ENCODE results near the gene CCDC78. TPM values are rescaled to one million over a fixed set of nuclear protein-coding genes. Genes with fewer than 3 reads are reported as not detected.

Gene CCDC78
- total RNA-seq, 2 experiments from 2014 or later = 2.5 to 2.9 TPM

- Mint-ChIP-seq H3K36me3 (peaks cover 9% of the 10 kb centered on the region), H3K9me3 (ENCODE audit: low read depth) (no peaks in the 10 kb centered on the region), H3K4me1 (peaks cover 34% of the 10 kb centered on the region), H3K27ac (peak overlapping the region; percentile 57), H3K4me3 (peak overlapping the region; percentile 74), H3K27me3 (no peaks in the 10 kb centered on the region)
- CTCF ChIA-PET = interaction anchor here (0.6 to 5.1 kb wide), 18 partner anchors 9 to 92 kb away, joined by 3 to 22 read pairs (median 4); partner anchors contain the start of genes ANTKMT, CCDC78, CHTF18 and HAGHL
- ATAC-seq = peak; percentile 8
- DNase-seq = peak; percentile 51
These were observed 14.2 kb upstream of the CCDC78 start for GRCh38 chr16:740459-740763.

DNA sequence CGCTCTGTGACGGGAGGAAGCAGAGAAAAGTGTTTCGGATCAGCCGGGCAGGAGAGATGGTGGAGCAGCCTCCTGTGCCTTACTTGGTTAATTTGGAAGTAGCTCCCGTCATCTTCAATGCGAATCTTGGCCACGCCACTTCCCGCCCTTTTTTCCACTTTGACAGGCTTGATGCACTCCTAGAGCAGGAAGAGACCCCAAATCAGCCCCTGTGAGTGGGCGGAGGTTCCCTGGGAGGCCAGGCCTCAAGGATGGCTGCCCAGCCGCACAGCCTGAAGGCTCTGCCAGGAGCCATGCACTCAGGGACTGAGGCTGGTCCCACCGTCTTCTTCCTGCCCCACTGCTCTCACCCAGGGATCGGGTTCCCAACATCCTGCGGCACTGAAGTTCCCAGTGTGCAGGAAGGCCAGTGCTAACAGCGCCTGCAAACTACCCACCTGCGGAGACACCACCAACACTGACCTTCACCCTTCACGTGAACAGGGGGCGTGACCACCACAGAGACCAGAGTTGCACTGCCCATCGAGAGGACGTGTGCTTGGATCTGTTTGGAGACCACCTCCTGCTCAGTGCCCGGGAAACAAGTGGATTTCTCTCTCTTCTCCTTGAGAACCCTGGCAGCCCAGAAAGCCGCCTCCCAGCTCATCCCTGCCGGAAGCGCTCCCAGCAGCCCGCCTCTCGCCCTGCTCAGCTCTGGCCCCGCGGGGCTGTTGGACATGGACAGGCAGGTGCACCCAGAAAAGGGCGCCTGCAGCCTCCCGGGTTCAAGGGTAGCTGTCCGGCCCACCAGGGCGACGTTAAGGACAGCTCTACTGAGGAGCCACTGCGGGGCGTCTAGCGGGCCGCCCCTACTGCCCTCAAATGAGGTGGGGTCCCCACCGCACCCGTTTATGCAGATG is 13.6 kb upstream of the CCDC78 start:
- no peaks in the 10 kb centered on the region for H3K27me3 Mint-ChIP-seq
- no peak for ATAC-seq
- no peaks in the 10 kb centered on the region for H3K9me3 Mint-ChIP-seq (ENCODE audit: low read depth)

GRCh38 chr16:736936-737481 is 10.8 kb upstream of the CCDC78 start:
- CTCF ChIA-PET = interaction anchor here (0.9 to 3.5 kb wide), 5 partner anchors 11 to 684 kb away, joined by 3 to 18 read pairs (median 13); partner anchors contain the start of genes ANTKMT, CCDC78 and HAGHL
- peaks cover 9% of the 10 kb centered on the region for H3K36me3 Mint-ChIP-seq
- peaks cover 45% of the 10 kb centered on the region for H3K4me1 Mint-ChIP-seq
- H3K27me3 Mint-ChIP-seq = no peaks in the 10 kb centered on the region
- H3K9me3 Mint-ChIP-seq (ENCODE audit: low read depth) = no peaks in the 10 kb centered on the region
- no peak for ATAC-seq
- H3K27ac Mint-ChIP-seq = peak overlapping the region; percentile 77
- DNase-seq = no peak
- H3K4me3 Mint-ChIP-seq = no peak overlapping the region

More for the DNA sequence above, 13.6 kb upstream of the CCDC78 start:
- H3K27ac Mint-ChIP-seq = peak overlapping the region; percentile 57
- CTCF ChIA-PET = interaction anchor here (0.6 to 5.1 kb wide), 20 partner anchors 8 to 92 kb away, joined by 3 to 22 read pairs (median 4); partner anchors contain the start of genes ANTKMT, CCDC78, CHTF18 and HAGHL
- H3K4me3 Mint-ChIP-seq = peak overlapping the region; percentile 74
- DNase-seq = no peak
- H3K4me1 Mint-ChIP-seq = peaks cover 41% of the 10 kb centered on the region
- peaks cover 9% of the 10 kb centered on the region for H3K36me3 Mint-ChIP-seq

- H3K4me1 Mint-ChIP-seq = peaks cover 45% of the 10 kb centered on the region
- CTCF ChIA-PET = interaction anchor here (1.2 to 3.5 kb wide), 7 partner anchors 11 to 52 kb away, joined by 3 to 18 read pairs (median 5); partner anchors contain the start of genes ANTKMT, CCDC78, CHTF18 and HAGHL
- H3K27ac Mint-ChIP-seq = peak overlapping the region; percentile 77
- H3K36me3 Mint-ChIP-seq = peaks cover 9% of the 10 kb centered on the region
- no peaks in the 10 kb centered on the region for H3K27me3 Mint-ChIP-seq
- no peaks in the 10 kb centered on the region for H3K9me3 Mint-ChIP-seq (ENCODE audit: low read depth)
- ATAC-seq (peak; percentile 62), DNase-seq (peak; percentile 79)
- peak overlapping the region; percentile 22 for H3K4me3 Mint-ChIP-seq
These were observed 9.8 kb upstream of the CCDC78 start for GRCh38 chr16:735982-736453.

- Mint-ChIP-seq H3K27me3 (no peaks in the 10 kb centered on the region), H3K36me3 (peaks cover 9% of the 10 kb centered on the region), H3K4me1 (peaks cover 45% of the 10 kb centered on the region), H3K27ac (peak overlapping the region; percentile 77), H3K9me3 (ENCODE audit: low read depth) (no peaks in the 10 kb centered on the region), H3K4me3 (peak overlapping the region; percentile 22)
- CTCF ChIA-PET = interaction anchor here (1.2 to 3.5 kb wide), 7 partner anchors 10 to 53 kb away, joined by 3 to 18 read pairs (median 5); partner anchors contain the start of genes ANTKMT, CCDC78, CHTF18 and HAGHL
- DNase-seq (peak; percentile 40), ATAC-seq (no peak)
These were observed 9.0 kb upstream of the CCDC78 start for GRCh38 chr16:734981-735881.

- Mint-ChIP-seq H3K9me3 (ENCODE audit: low read depth) (no peaks in the 10 kb centered on the region), H3K4me3 (no peak overlapping the region), H3K36me3 (peaks cover 9% of the 10 kb centered on the region), H3K4me1 (peaks cover 39% of the 10 kb centered on the region), H3K27me3 (no peaks in the 10 kb centered on the region), H3K27ac (no peak overlapping the region)
- ATAC-seq (no peak), DNase-seq (no peak)
- CTCF ChIA-PET = interaction anchor here (3.0 to 3.5 kb wide), 2 partner anchors 9 to 22 kb away, joined by 13 to 17 read pairs; partner anchors contain the start of genes CCDC78 and HAGHL
These were observed 8.2 kb upstream of the CCDC78 start for GRCh38 chr16:734208-734980.

- no peaks in the 10 kb centered on the region for H3K9me3 Mint-ChIP-seq (ENCODE audit: low read depth)
- DNase-seq = peak; percentile 45
- H3K36me3 Mint-ChIP-seq = peaks cover 6% of the 10 kb centered on the region
- no peak for ATAC-seq
- H3K27ac Mint-ChIP-seq = no peak overlapping the region
- H3K4me3 Mint-ChIP-seq = no peak overlapping the region
- no peaks in the 10 kb centered on the region for H3K27me3 Mint-ChIP-seq
- CTCF ChIA-PET = interaction anchor here (1.0 to 3.5 kb wide), 5 partner anchors 8 to 22 kb away, joined by 3 to 17 read pairs (median 8); partner anchors contain the start of genes CCDC78 and HAGHL
- H3K4me1 Mint-ChIP-seq = peaks cover 36% of the 10 kb centered on the region
These were observed 7.4 kb upstream of the CCDC78 start for GRCh38 chr16:733382-734207.

DNA sequence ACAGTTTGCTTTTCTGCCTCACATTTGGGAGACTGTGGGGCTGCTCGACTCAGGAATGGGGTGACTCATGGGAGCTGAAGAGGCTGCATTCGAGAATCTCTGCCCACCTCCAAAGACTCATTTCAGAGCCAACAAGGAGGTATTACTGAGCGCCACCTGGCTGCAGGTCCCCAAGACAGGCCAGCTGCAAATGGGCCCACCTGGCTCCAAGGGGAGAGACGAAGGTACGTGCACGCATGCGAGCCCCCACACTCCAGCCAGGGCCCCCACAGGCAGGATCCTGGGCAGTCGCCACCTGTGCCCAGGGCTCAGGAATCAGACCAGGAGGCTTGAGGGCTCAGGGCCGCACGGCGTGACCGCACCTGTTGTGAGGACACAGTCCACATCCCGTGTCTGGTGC is 6.7 kb upstream of the CCDC78 start:
- no peak for DNase-seq
- no peak for ATAC-seq
- CTCF ChIA-PET = interaction anchor here (1.0 to 2.1 kb wide), 4 partner anchors 13 to 23 kb away, joined by 3 to 8 read pairs (median 3); no protein-coding TSS in a partner anchor
- Mint-ChIP-seq H3K9me3 (ENCODE audit: low read depth) (no peaks in the 10 kb centered on the region), H3K36me3 (peaks cover 4% of the 10 kb centered on the region), H3K4me3 (no peak overlapping the region), H3K27me3 (no peaks in the 10 kb centered on the region), H3K27ac (no peak overlapping the region), H3K4me1 (peaks cover 34% of the 10 kb centered on the region)

DNA sequence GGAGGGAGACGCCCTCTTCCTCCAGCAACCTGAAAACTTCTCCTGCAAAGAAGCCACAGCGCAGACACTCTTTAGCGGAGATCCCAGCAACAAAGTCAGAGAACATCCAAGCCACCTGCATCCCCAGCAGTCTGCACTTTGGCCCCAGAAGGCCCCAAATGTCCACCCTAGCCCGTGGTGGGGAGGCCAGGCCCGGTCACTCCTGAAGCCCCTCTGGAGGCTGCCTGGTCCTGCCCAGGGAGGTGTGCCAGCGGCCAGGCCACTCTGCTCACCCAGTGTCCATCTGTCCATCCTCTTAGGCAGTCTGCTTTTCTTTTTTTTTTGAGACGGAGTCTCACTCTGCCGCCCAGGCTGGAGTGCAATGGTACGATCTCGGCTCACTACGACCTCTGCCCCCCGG is 6.1 kb upstream of the CCDC78 start:
- no peak overlapping the region for H3K4me3 Mint-ChIP-seq
- no peak for ATAC-seq
- peaks cover 30% of the 10 kb centered on the region for H3K4me1 Mint-ChIP-seq
- no peak overlapping the region for H3K27ac Mint-ChIP-seq
- H3K9me3 Mint-ChIP-seq (ENCODE audit: low read depth) = no peaks in the 10 kb centered on the region
- no peak for DNase-seq
- CTCF ChIA-PET = interaction anchor here (1.1 to 2.1 kb wide), 6 partner anchors 8 to 22 kb away, joined by 3 to 8 read pairs (median 3); partner anchors contain the start of genes ANTKMT and CIAO3
- H3K27me3 Mint-ChIP-seq = no peaks in the 10 kb centered on the region
- peaks cover 2% of the 10 kb centered on the region for H3K36me3 Mint-ChIP-seq

GRCh38 chr16:730666-731509 is 4.6 kb upstream of the CCDC78 start:
- Mint-ChIP-seq H3K4me1 (peaks cover 18% of the 10 kb centered on the region), H3K27me3 (no peaks in the 10 kb centered on the region), H3K4me3 (no peak overlapping the region), H3K27ac (no peak overlapping the region), H3K36me3 (no peaks in the 10 kb centered on the region), H3K9me3 (ENCODE audit: low read depth) (no peaks in the 10 kb centered on the region)
- no peak for ATAC-seq
- peak; percentile 40 for DNase-seq
- CTCF ChIA-PET = interaction anchor here (1.0 to 2.1 kb wide), 6 partner anchors 10 to 21 kb away, joined by 3 to 8 read pairs (median 4); partner anchors contain the start of genes ANTKMT, CIAO3 and METRN
